Suprapubic skin (tissue), 4 donors: ENCODE results near the gene RASSF8. TPM values are rescaled to one million over a fixed set of nuclear protein-coding genes. Genes with fewer than 3 reads are reported as not detected.

Experiments used
- DNase-seq, 2 donors: peaks; one replicate each; pipeline ENCODE4 v3.0.0-alpha.2; 2019; ENCODE audit warnings: low spot score in 2 of 2
- H3K27ac ChIP-seq: fragments of 200-600 bp; sonication (generic); one replicate; pipeline ENCODE4 v1.5.1; 2019
- H3K27me3 ChIP-seq: fragments of 200-600 bp; sonication (generic); one replicate; pipeline ENCODE4 v1.5.1; 2019
- H3K36me3 ChIP-seq: fragments of 200-600 bp; sonication (generic); one replicate; pipeline ENCODE4 v1.5.1; 2019
- H3K4me1 ChIP-seq: fragments of 200-600 bp; sonication (generic); one replicate; pipeline ENCODE4 v1.5.1; 2019
- H3K4me3 ChIP-seq: fragments of 200-600 bp; sonication (generic); one replicate; pipeline ENCODE4 v1.5.1; 2019; ENCODE audit warnings: mild to moderate bottlenecking
- H3K9me3 ChIP-seq: fragments of 200-600 bp; sonication (generic); one replicate; pipeline ENCODE4 v1.5.1; 2019
- CTCF ChIP-seq, 2 donors: fragments of 200-600 bp in 1 of 2; fragments of 450-650 bp in 1 of 2; sonication (generic) in 1 of 2; IDR thresholded peaks; one replicate each; pipeline ENCODE4 v1.5.1; 2016 to 2019; ENCODE audit warnings: antibody characterized with exemption in 2 of 2, mild to moderate bottlenecking in 1 of 2, moderate library complexity in 1 of 2
- EP300 ChIP-seq: sonication (generic); formaldehyde crosslinking; IDR thresholded peaks from one replicate; pipeline ENCODE4 v1.6.1; 2017; ENCODE audit warnings: antibody characterized with exemption
- POLR2A ChIP-seq, 2 donors: fragments of 450-650 bp; IDR thresholded peaks; one replicate each; pipeline ENCODE4 v1.6.1; 2017; ENCODE audit warnings: antibody characterized with exemption in 2 of 2, mild to moderate bottlenecking in 2 of 2, moderate library complexity in 2 of 2
- POLR2AphosphoS5 ChIP-seq, 3 donors: sonication (generic); formaldehyde crosslinking; IDR thresholded peaks; one replicate each; pipeline ENCODE4 v1.6.1; 2017; ENCODE audit warnings: antibody characterized with exemption in 3 of 3
- WGBS: methylation state at CpG from one replicate; pipeline ENCODE4 v1.1.5; 2018; 5-methylcytosine and 5-hydroxymethylcytosine counted together
- total RNA-seq, 4 donors: library from RNA; depleted of rRNA; stranded (reverse); fragments of >200 nt; gene quantifications; one replicate each; pipeline ENCODE4 v1.1.0, GENCODE V29; 2016

RASSF8 gene
- total RNA-seq, 4 donors from 2014 or later = 5.4 to 14.2 (median 6.1) TPM

DNA sequence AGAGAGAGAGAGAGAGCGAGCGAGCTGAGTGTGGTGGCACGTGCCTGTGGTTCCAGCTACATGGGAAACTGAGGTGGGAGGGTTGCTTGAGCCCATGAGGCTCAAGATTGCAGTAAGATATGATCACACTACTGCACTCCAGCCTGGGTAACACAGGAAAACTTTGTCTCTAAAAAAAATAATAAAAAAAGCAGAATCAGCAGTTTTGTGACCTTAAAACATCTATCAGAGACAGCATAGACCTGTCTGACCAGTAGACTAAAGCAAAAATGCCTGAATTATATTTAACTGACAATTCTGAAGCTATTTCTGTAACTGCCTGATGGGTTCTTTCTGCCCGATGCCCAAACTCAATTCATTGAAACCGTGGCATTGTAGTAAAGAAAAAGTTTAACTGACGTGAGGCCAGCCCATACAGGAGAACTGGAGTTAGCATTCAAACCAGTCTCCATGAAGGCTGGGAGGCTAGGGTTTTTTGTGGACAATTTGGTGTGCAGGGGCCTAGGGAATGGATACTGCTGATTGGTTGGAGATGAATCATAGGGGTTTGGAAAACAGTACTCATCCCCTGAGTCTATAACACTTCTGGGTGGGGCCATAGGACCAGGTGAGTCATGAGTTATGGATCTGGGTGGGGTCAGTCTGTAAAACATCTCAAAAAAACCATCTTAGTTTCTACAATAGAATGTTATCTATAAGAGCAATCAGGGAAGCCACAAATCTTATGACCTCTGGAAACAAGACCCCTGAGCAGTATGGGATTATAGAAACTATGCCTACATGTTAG, 8.0 kb upstream of the RASSF8 start:
- Histone ChIP-seq H3K4me3 (no peak overlapping the region), H3K4me1 (no peaks in the 10 kb centered on the region), H3K27ac (no peak overlapping the region), H3K36me3 (no peaks in the 10 kb centered on the region), H3K9me3 (no peaks in the 10 kb centered on the region), H3K27me3 (no peaks in the 10 kb centered on the region)
- over 99% methylated on average over 5 of the region's 6 CpGs for WGBS
- no peak for TF ChIP-seq EP300
- TF ChIP-seq CTCF (IDR thresholded peaks at IDR 0.05) = no peak
- TF ChIP-seq POLR2A (IDR thresholded peaks at IDR 0.05) = no peak
- TF ChIP-seq POLR2AphosphoS5 (IDR thresholded peaks at IDR 0.05) = no peak
- DNase-seq = no peak

DNA sequence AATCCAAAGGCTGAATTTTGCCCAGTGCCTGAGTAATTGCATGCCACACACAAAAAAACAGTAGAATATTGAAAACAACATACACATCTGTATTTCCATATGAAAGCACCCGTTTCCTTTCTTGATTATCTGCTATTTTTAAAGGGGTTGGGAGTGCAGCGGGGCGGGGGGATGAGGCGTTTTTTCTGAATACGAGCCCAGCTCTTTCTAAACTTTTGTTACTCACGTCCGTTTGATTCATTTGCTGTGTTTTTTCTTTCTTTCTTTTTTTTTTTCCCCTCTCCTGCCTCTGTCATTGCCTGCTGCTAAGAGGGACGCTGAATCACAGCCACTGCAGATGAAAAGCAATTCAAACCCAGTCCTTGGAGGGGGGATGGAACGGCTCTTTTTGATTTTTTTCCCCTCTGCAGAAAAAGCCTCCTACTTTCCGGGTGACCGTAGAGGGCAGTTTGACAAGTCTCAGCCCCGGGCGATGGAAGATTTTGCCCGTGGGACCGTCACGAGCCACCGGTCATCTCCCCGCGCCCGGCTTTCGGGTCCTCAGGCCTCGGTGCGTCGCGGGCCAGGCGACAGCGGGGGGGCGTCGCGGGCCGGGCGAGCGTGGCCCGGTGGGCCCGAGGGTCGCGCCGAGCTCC, 572 bp upstream of the RASSF8 start:
- Histone ChIP-seq H3K4me3 (peak overlapping the region; percentile 82), H3K36me3 (no peaks in the 10 kb centered on the region), H3K4me1 (peaks cover 25% of the 10 kb centered on the region), H3K27ac (peak overlapping the region; percentile 94), H3K9me3 (no peaks in the 10 kb centered on the region), H3K27me3 (no peaks in the 10 kb centered on the region)
- no peak for TF ChIP-seq EP300
- no peak for TF ChIP-seq CTCF (IDR thresholded peaks at IDR 0.05)
- no peak for TF ChIP-seq POLR2A (IDR thresholded peaks at IDR 0.05)
- no peak for TF ChIP-seq POLR2AphosphoS5 (IDR thresholded peaks at IDR 0.05)
- peak in 1 of 2 donors; percentile 73 for DNase-seq
- WGBS = 6% methylated on average over 31 of the region's 38 CpGs

- H3K27me3 ChIP-seq = no peaks in the 10 kb centered on the region
- peaks cover 31% of the 10 kb centered on the region for H3K4me1 ChIP-seq
- WGBS = 0% methylated on average over 36 of the region's 57 CpGs
- peak overlapping the region; percentile 94 for H3K27ac ChIP-seq
- no peak for TF ChIP-seq POLR2AphosphoS5 (IDR thresholded peaks at IDR 0.05)
- TF ChIP-seq POLR2A (IDR thresholded peaks at IDR 0.05) = peak in 1 of 2 donors; percentile 40
- no peak for TF ChIP-seq EP300
- H3K36me3 ChIP-seq = no peaks in the 10 kb centered on the region
- peak overlapping the region; percentile 82 for H3K4me3 ChIP-seq
- DNase-seq = peak in 1 of 2 donors; percentile 77
- no peaks in the 10 kb centered on the region for H3K9me3 ChIP-seq
Measured at GRCh38 chr12:25959071-25959961, 834 bp downstream of the RASSF8 start.

DNA sequence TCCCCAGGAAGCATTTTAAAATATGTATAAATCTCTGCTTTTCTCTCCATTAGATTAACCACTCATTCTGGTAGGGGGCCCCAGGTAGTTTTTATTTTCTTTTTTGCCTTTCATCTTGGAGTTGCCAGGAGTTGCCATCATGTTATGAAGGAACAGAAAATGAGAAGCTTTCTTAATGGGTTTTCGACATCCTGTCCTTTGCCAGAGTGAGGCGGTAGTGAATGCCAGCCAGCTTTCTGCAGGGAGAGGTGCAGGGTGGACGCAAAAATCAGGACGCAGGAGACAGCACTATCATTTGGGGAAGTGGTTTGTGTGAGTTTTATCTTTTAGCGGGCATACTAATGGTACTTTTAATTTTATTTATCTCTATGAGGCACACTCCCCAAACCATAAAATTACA, 1.7 kb downstream of the RASSF8 start:
- Histone ChIP-seq H3K36me3 (no peaks in the 10 kb centered on the region), H3K9me3 (no peaks in the 10 kb centered on the region), H3K27ac (peak overlapping the region; percentile 94), H3K27me3 (no peaks in the 10 kb centered on the region), H3K4me1 (peaks cover 31% of the 10 kb centered on the region), H3K4me3 (peak overlapping the region; percentile 82)
- WGBS = 8% methylated on average over 5 of the region's 5 CpGs
- no peak for TF ChIP-seq CTCF (IDR thresholded peaks at IDR 0.05)
- TF ChIP-seq POLR2AphosphoS5 (IDR thresholded peaks at IDR 0.05) = no peak
- TF ChIP-seq POLR2A (IDR thresholded peaks at IDR 0.05) = no peak
- no peak for TF ChIP-seq EP300
- DNase-seq = no peak

- H3K36me3 ChIP-seq = no peaks in the 10 kb centered on the region
- WGBS = 59% methylated on average over 4 of the region's 4 CpGs
- H3K27me3 ChIP-seq = no peaks in the 10 kb centered on the region
- H3K27ac ChIP-seq = no peak overlapping the region
- peaks cover 31% of the 10 kb centered on the region for H3K4me1 ChIP-seq
- DNase-seq = no peak
- no peak for TF ChIP-seq CTCF (IDR thresholded peaks at IDR 0.05)
- no peak for TF ChIP-seq POLR2AphosphoS5 (IDR thresholded peaks at IDR 0.05)
- TF ChIP-seq POLR2A (IDR thresholded peaks at IDR 0.05) = no peak
- no peak for TF ChIP-seq EP300
- no peaks in the 10 kb centered on the region for H3K9me3 ChIP-seq
- H3K4me3 ChIP-seq = no peak overlapping the region
Measured at GRCh38 chr12:25960961-25961360, 2.5 kb downstream of the RASSF8 start.
